HepG2 (cell line): Measurements from ENCODE around the gene WDR47. TPM values are rescaled to one million over a fixed set of nuclear protein-coding genes. Genes with fewer than 3 reads are reported as not detected.

Experiments used
- BRD4 ChIP-seq: sonication (generic); formaldehyde crosslinking; IDR thresholded peaks from 2 replicates; pipeline ENCODE4 v1.4.0; 2020; ENCODE audit warnings: missing genetic modification reagents
- FOXA3 ChIP-seq: IDR thresholded peaks from 2 replicates; pipeline ENCODE4 v1.6.1; 2016; ENCODE audit warnings: missing genetic modification reagents, missing compliant biosample characterization
- HBP1 ChIP-seq: IDR thresholded peaks from 2 replicates; pipeline ENCODE4 v1.6.1; 2016; ENCODE audit warnings: low read depth, control low read depth
- MAZ ChIP-seq, 2 experiments: sonication (generic) in 1 of 2; formaldehyde crosslinking in 1 of 2; IDR thresholded peaks; 2 replicates each; pipeline versions ENCODE4 v1.5.0 to v1.6.1; 2012 to 2020; ENCODE audit warnings: low read depth in 2 of 2, mild to moderate bottlenecking in 2 of 2, borderline replicate concordance in 1 of 2, improper control_type of control experiment in 1 of 2, low read length in 1 of 2, missing genetic modification reagents in 1 of 2, moderate library complexity in 1 of 2
- MXD1 ChIP-seq: sonication (generic); formaldehyde crosslinking; IDR thresholded peaks from 2 replicates; pipeline ENCODE4 v1.4.0; 2020; ENCODE audit warnings: mild to moderate bottlenecking, missing genetic modification reagents
- NFIB ChIP-seq: sonication (generic); formaldehyde crosslinking; IDR thresholded peaks from 2 replicates; pipeline ENCODE4 v1.9.0; 2021; ENCODE audit warnings: missing genetic modification reagents, mild to moderate bottlenecking, borderline replicate concordance
- POLR2A ChIP-seq, 2 experiments: IDR thresholded peaks; 2 replicates each; pipeline ENCODE4 v1.6.1; 2011; ENCODE audit warnings: low read depth in 2 of 2, low read length in 2 of 2, mild to moderate bottlenecking in 1 of 2, moderate library complexity in 1 of 2; ENCODE audit not compliant: insufficient read depth in 1 of 2
- PRDM15 ChIP-seq: sonication (generic); formaldehyde crosslinking; IDR thresholded peaks from 2 replicates; pipeline ENCODE4 v1.4.0; 2020; ENCODE audit warnings: missing genetic modification reagents
- TBP ChIP-seq: sonication (generic); formaldehyde crosslinking; IDR thresholded peaks from 2 replicates; pipeline ENCODE4 v1.5.0; 2020; ENCODE audit warnings: missing genetic modification reagents
- U2AF2 ChIP-seq: fragments of 200-400 bp; formaldehyde crosslinking; IDR thresholded peaks from 2 replicates; pipeline ENCODE4 v1.6.1; 2017; ENCODE audit warnings: low read depth, mild to moderate bottlenecking, low read length
- ZNF230 ChIP-seq: sonication (generic); formaldehyde crosslinking; IDR thresholded peaks from 2 replicates; pipeline ENCODE4 v1.4.0; 2020; ENCODE audit warnings: mild to moderate bottlenecking, missing genetic modification reagents
- ZNF33B ChIP-seq: sonication (generic); formaldehyde crosslinking; IDR thresholded peaks from 2 replicates; pipeline ENCODE4 v1.5.1; 2020; ENCODE audit warnings: mild to moderate bottlenecking, missing genetic modification reagents
- polyA plus RNA-seq, 8 experiments: library from polyadenylated mRNA; depleted of rRNA in 3 of 8; stranded (reverse) in 7 of 8; unstranded in 1 of 8; fragments of >200 nt; fragmentation: Illumina TruSeq in 4 of 8; extraction: Trizol in 4 of 8; gene quantifications; 2 replicates each; pipeline versions ENCODE4 v1.2.1 to v1.2.3, GENCODE V29; 2011 to 2016; ENCODE audit warnings: low read depth in 4 of 8, missing spikeins in 1 of 8, mixed read lengths in 1 of 8; ENCODE audit not compliant: insufficient read depth in 1 of 8
- total RNA-seq, 5 experiments: library from RNA; depleted of rRNA; stranded (reverse); fragments of >200 nt; fragmentation: Illumina TruSeq; extraction: Trizol; gene quantifications; 2 replicates each; pipeline ENCODE4 v1.2.3, GENCODE V29; 2016; ENCODE audit warnings: low read depth in 1 of 5
- TF ChIP-seq, protein P1 (sequence below): sonication (generic); formaldehyde crosslinking; IDR thresholded peaks from 2 replicates; pipeline ENCODE4 v1.8.1; 2023; ENCODE audit warnings: mild to moderate bottlenecking, moderate library complexity, missing genetic modification reagents
- TF ChIP-seq, protein P2 (sequence below): IDR thresholded peaks from 2 replicates; pipeline ENCODE4 v1.6.1; 2016; ENCODE audit warnings: mild to moderate bottlenecking

WDR47 gene
- total and polyA plus RNA-seq, 2 of the 13 experiments (the other 11 are each of a cell fraction or from before 2014, with no cell fraction given), result 4.3 to 5.9 TPM

DNA sequence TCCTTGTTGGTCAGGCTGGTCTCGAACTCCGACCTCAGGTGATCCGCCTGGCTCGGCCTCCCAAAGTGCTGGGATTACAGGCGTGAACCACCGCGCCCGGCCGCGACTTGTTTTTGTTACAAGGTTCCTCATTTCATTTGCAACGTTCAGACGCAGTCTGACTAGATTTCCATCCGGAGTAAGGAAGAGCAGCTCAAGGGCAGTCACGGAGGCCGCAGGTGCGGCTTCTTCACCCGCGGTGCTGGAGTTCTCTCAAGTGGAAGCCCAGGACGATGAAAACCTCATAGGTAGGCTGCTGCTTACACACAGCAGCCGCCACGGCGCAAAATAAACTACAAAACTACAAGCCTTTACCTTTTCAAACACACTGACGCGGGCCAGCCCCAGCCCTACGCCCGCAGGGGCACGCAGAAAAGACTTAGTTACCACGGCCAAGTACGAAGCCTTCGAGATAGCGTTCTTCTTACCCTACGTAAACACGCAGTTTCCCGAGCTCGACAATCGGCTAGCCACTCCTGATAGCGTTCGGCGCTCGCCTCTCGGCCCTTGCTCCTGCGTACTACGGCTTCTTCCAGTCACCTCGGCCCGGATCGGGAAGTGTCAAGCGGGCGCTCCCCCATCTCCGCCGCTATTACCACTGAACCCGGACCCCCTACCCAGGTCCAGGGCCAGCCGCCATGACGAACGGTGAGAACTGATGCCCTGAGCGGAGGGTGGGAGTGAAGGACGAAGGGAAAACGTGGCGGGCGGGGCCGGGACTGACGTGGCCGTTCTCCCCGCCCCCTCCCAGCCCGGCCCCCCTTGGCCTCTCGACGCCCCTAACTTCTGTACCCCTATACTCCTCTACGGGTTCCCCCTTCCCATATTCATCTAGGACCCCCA is 48.5 kb upstream of the WDR47 start, which contains the start of gene TMEM167B (continued):
- TF ChIP-seq, protein P1, sequence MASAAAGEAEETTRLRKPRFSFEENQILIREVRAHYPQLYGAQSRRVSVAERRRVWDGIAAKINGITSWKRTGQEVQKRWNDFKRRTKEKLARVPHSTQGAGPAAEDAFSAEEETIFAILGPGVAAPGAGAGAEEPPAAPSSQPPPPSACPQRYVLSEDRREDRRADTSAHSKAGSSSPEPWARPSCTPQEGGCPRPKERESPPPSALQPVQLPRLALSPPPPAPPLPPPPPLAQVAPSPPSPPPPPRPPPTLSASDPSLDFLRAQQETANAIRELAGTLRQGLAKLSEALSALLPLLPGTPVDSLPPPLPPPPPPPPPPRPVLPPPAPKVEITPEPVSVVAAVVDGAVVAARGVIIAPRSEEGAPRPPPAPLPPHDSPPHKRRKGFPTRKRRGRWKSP (CRISPR knock-in tag), result peak; percentile 52; the same call in 1 of the 2 replicates
- TF ChIP-seq MAZ (IDR thresholded peaks at IDR 0.05; ENCODE audit: borderline replicate concordance, low read depth, low read length) (peak; percentile 23; the same call in 1 of the 2 replicates), MAZ (CRISPR knock-in tag; IDR thresholded peaks at IDR 0.05; ENCODE audit: low read depth) (peak; percentile 70; the same call in 1 of the 2 replicates), NFIB (CRISPR knock-in tag) (no peak), TBP (no peak), PRDM15 (CRISPR knock-in tag) (no peak; the same call in 1 of the 2 replicates), ZNF230 (peak; percentile 90), MXD1 (CRISPR knock-in tag) (peak; percentile 27), U2AF2 (0 out of 2 replicates have a peak, but pooled peaks have one; percentile 49), FOXA3 (CRISPR knock-in tag) (peak; percentile 93), HBP1 (CRISPR knock-in tag) (peak; percentile 93), BRD4 (CRISPR knock-in tag) (no peak; the same call in 1 of the 2 replicates), POLR2A (IDR thresholded peaks at IDR 0.05; ENCODE audit: insufficient read depth in 1 of 2, low read depth in 2 of 2, low read length in 2 of 2) (peak in 1 of 2 experiments; percentile 71; a peak in 2 of 4 replicates), ZNF33B (peak; percentile 62; the same call in 1 of the 2 replicates)
- TF ChIP-seq, protein P2, sequence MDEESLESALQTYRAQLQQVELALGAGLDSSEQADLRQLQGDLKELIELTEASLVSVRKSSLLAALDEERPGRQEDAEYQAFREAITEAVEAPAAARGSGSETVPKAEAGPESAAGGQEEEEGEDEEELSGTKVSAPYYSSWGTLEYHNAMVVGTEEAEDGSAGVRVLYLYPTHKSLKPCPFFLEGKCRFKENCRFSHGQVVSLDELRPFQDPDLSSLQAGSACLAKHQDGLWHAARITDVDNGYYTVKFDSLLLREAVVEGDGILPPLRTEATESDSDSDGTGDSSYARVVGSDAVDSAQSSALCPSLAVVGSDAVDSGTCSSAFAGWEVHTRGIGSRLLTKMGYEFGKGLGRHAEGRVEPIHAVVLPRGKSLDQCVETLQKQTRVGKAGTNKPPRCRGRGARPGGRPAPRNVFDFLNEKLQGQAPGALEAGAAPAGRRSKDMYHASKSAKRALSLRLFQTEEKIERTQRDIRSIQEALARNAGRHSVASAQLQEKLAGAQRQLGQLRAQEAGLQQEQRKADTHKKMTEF (CRISPR knock-in tag), result peak; percentile 84
